HG02642 (cell line): Measurements from ENCODE around the gene IRX5.

ENCODE experiments used
- ATAC-seq: cut with Tn5 transposase; IDR thresholded peaks from one replicate; pipeline ENCODE4 v1.9.1; 2021; ENCODE audit warnings: mild to moderate bottlenecking; ENCODE audit not compliant: unreplicated experiment, poor library complexity

The IRX5 gene

GRCh38 chr16:54929090-54930004 lies 1.3 kb upstream of the IRX5 start:
- ATAC-seq: peak; percentile 94

GRCh38 chr16:54930869-54931119 lies 129 bp downstream of the IRX5 start:
- no peak for ATAC-seq

- no peak for ATAC-seq
Measured at GRCh38 chr16:54931120-54932014, 702 bp downstream of the IRX5 start.

- no peak for ATAC-seq
Measured at GRCh38 chr16:54932021-54932660, 1.5 kb downstream of the IRX5 start.

GRCh38 chr16:54932737-54933254 lies 2.1 kb downstream of the IRX5 start:
- ATAC-seq: no peak

- no peak for ATAC-seq
Measured at GRCh38 chr16:54933281-54934011, 2.8 kb downstream of the IRX5 start.

GRCh38 chr16:54934481-54935265 lies 4.0 kb downstream of the IRX5 start:
- no peak for ATAC-seq

GRCh38 chr16:54935266-54935968 lies 4.8 kb downstream of the IRX5 start:
- ATAC-seq: no peak

- ATAC-seq: no peak
Measured at GRCh38 chr16:54936201-54936978, 5.7 kb downstream of the IRX5 start.

GRCh38 chr16:54936979-54937670 lies 6.5 kb downstream of the IRX5 start:
- no peak for ATAC-seq

GRCh38 chr16:54937671-54938211 lies 7.1 kb downstream of the IRX5 start:
- no peak for ATAC-seq

- ATAC-seq: no peak
Measured at GRCh38 chr16:54938212-54939028, 7.8 kb downstream of the IRX5 start.

GRCh38 chr16:54939029-54939346 lies 8.3 kb downstream of the IRX5 start:
- no peak for ATAC-seq

GRCh38 chr16:54939510-54940278 lies 9.0 kb downstream of the IRX5 start:
- ATAC-seq: no peak

- ATAC-seq: no peak
Measured at GRCh38 chr16:54940279-54940604, 9.6 kb downstream of the IRX5 start.
